IMR-90 (cell line): ENCODE measurements around the gene CCDC51. TPM values are rescaled to one million over a fixed set of nuclear protein-coding genes. Genes with fewer than 3 reads are reported as not detected.

Source experiments
- ATAC-seq: fragments of 200-7000 bp; cut with Tn5 transposase; 2 replicates; pipeline ENCODE4 v1.9.1; 2020; ENCODE audit warnings: low read depth, mild to moderate bottlenecking, moderate library complexity
- BruUV-seq: library from RNA; stranded (reverse); fragments of 400-500 nt; replicated peaks from 2 replicates; lab custom pipeline; 2021; lab: Mats Ljungman, UMichigan
- CTCF ChIA-PET: fragments of 300-600 bp; formaldehyde crosslinking; extraction: SDS; loops from one replicate; lab custom pipeline; 2021; ENCODE audit warnings: antibody characterized with exemption; lab: Yijun Ruan, JAX
- POLR2A ChIA-PET: fragments of 300-600 bp; sonication (Branson Sonifier 250); formaldehyde crosslinking; loops from one replicate; lab custom pipeline; 2022; ENCODE audit warnings: antibody characterized with exemption; ENCODE audit not compliant: unreplicated experiment; lab: Charles Lee
- DNase-seq: peaks from one replicate; pipeline ENCODE4 v3.0.0; 2013
- H2AFZ ChIP-seq: replicated peaks from 2 replicates; pipeline ENCODE3; 2013; ENCODE audit warnings: low read length, mild to moderate bottlenecking; ENCODE audit not compliant: poor library complexity
- H2AK5ac ChIP-seq: 2 replicates; pipeline ENCODE4 v1.6.1; 2013; ENCODE audit warnings: low read depth, low read length, inconsistent platforms
- H2AK9ac ChIP-seq: replicated peaks from 2 replicates; pipeline ENCODE3; 2013; ENCODE audit warnings: mild to moderate bottlenecking, low read depth, low read length, moderate library complexity; ENCODE audit not compliant: poor library complexity
- H2BK120ac ChIP-seq: 2 replicates; pipeline ENCODE4 v1.6.1; 2013; ENCODE audit warnings: low read depth, low read length, inconsistent platforms
- H2BK15ac ChIP-seq: 3 replicates; pipeline ENCODE4 v1.6.1; 2013; ENCODE audit warnings: low read depth, low read length, inconsistent platforms
- H2BK20ac ChIP-seq: 2 replicates; pipeline ENCODE4 v1.6.1; 2013; ENCODE audit warnings: low read depth, mild to moderate bottlenecking, inconsistent platforms, low read length, moderate library complexity
- H2BK5ac ChIP-seq: 2 replicates; pipeline ENCODE4 v1.6.1; 2013; ENCODE audit warnings: mild to moderate bottlenecking, low read depth, low read length, inconsistent platforms; ENCODE audit not compliant: poor library complexity, severe bottlenecking
- H3K14ac ChIP-seq: replicated peaks from 2 replicates; pipeline ENCODE4 v1.6.1; 2013; ENCODE audit warnings: low read depth, low read length, inconsistent platforms
- H3K18ac ChIP-seq: 2 replicates; pipeline ENCODE4 v1.6.1; 2013; ENCODE audit warnings: low read depth, low read length, control low read depth
- H3K23ac ChIP-seq: 2 replicates; pipeline ENCODE4 v1.6.1; 2013; ENCODE audit warnings: low read depth, low read length, inconsistent platforms
- H3K27ac ChIP-seq: 2 replicates; pipeline ENCODE4 v1.5.1; 2013; ENCODE audit warnings: mild to moderate bottlenecking, control low read depth, low read length; ENCODE audit not compliant: insufficient read depth
- H3K27me3 ChIP-seq: 2 replicates; pipeline ENCODE4 v1.6.1; 2013; ENCODE audit warnings: low read length; ENCODE audit not compliant: control insufficient read depth, insufficient read depth
- H3K36me3 ChIP-seq: 2 replicates; pipeline ENCODE4 v1.6.1; 2013; ENCODE audit warnings: low read length, mixed read lengths; ENCODE audit not compliant: control insufficient read depth, insufficient read depth
- H3K4ac ChIP-seq: 2 replicates; pipeline ENCODE4 v1.6.1; 2013; ENCODE audit warnings: low read depth, low read length, inconsistent platforms
- H3K4me1 ChIP-seq: 2 replicates; pipeline ENCODE4 v1.6.1; 2013; ENCODE audit warnings: low read length, mixed read lengths; ENCODE audit not compliant: control insufficient read depth, insufficient read depth
- H3K4me2 ChIP-seq: 2 replicates; pipeline ENCODE4 v1.6.1; 2013; ENCODE audit warnings: low read depth, mild to moderate bottlenecking, control low read depth, low read length, moderate library complexity
- H3K4me3 ChIP-seq: 2 replicates; pipeline ENCODE4 v1.5.1; 2013; ENCODE audit warnings: low read depth, mild to moderate bottlenecking, control low read depth, low read length, moderate library complexity; ENCODE audit not compliant: insufficient read depth
- H3K56ac ChIP-seq: 2 replicates; pipeline ENCODE4 v1.6.1; 2013; ENCODE audit warnings: low read length, inconsistent platforms; ENCODE audit not compliant: insufficient read depth; ENCODE audit errors: extremely low read depth
- H3K79me1 ChIP-seq, 2 experiments: 2 replicates each; pipeline ENCODE4 v1.6.1; 2013; ENCODE audit warnings: low read length in 2 of 2, inconsistent platforms in 1 of 2, low read depth in 1 of 2
- H3K9ac ChIP-seq: 2 replicates; pipeline ENCODE4 v1.6.1; 2013; ENCODE audit warnings: low read depth, low read length, control low read depth
- H3K9me1 ChIP-seq: 2 replicates; pipeline ENCODE4 v1.6.1; 2013; ENCODE audit warnings: low read length, inconsistent platforms; ENCODE audit not compliant: insufficient read depth
- H3K9me3 ChIP-seq: 2 replicates; pipeline ENCODE4 v1.6.1; 2013; ENCODE audit warnings: low read length; ENCODE audit not compliant: control insufficient read depth, insufficient read depth
- H4K20me1 ChIP-seq: 2 replicates; pipeline ENCODE4 v1.6.1; 2013; ENCODE audit warnings: low read length, inconsistent platforms; ENCODE audit not compliant: insufficient read depth
- H4K5ac ChIP-seq: 2 replicates; pipeline ENCODE4 v1.6.1; 2013; ENCODE audit warnings: mild to moderate bottlenecking, low read depth, low read length, control low read depth
- H4K8ac ChIP-seq, 2 experiments: 2 replicates each; pipeline ENCODE4 v1.6.1; 2013; ENCODE audit warnings: low read depth in 2 of 2, low read length in 2 of 2, control low read depth in 1 of 2, inconsistent platforms in 1 of 2
- H4K91ac ChIP-seq: 2 replicates; pipeline ENCODE4 v1.6.1; 2013; ENCODE audit warnings: low read depth, low read length, inconsistent platforms; ENCODE audit not compliant: insufficient read depth
- BHLHE40 ChIP-seq: fragments of 150-350 bp; IDR thresholded peaks from 2 replicates; pipeline ENCODE4 v1.6.1; 2016; ENCODE audit warnings: mild to moderate bottlenecking, low read depth, low read length
- CEBPB ChIP-seq: IDR thresholded peaks from 2 replicates; pipeline ENCODE4 v1.6.1; 2012; ENCODE audit warnings: low read depth, low read length, improper control_type of control experiment
- CHD1 ChIP-seq: IDR thresholded peaks from 2 replicates; pipeline ENCODE4 v1.6.1; 2012; ENCODE audit warnings: low read depth, low read length, improper control_type of control experiment
- FOS ChIP-seq: fragments of 150-350 bp; IDR thresholded peaks from 2 replicates; pipeline ENCODE4 v1.6.1; 2016; ENCODE audit warnings: low read depth, low read length
- MAFK ChIP-seq: IDR thresholded peaks from 2 replicates; pipeline ENCODE4 v1.6.1; 2012; ENCODE audit warnings: low read depth, low read length, improper control_type of control experiment
- MAZ ChIP-seq: IDR thresholded peaks from 2 replicates; pipeline ENCODE4 v1.6.1; 2012; ENCODE audit warnings: low read depth, mild to moderate bottlenecking, low read length, improper control_type of control experiment, moderate library complexity, borderline replicate concordance
- MXI1 ChIP-seq: IDR thresholded peaks from 2 replicates; pipeline ENCODE4 v1.6.1; 2012; ENCODE audit warnings: low read depth, mild to moderate bottlenecking, low read length, moderate library complexity, borderline replicate concordance
- NFE2L2 ChIP-seq: fragments of 150-350 bp; IDR thresholded peaks from 2 replicates; pipeline ENCODE4 v1.6.1; 2016; ENCODE audit warnings: low read depth, mild to moderate bottlenecking, low read length
- POLR2A ChIP-seq: IDR thresholded peaks from 2 replicates; pipeline ENCODE4 v1.6.1; 2012; ENCODE audit warnings: mild to moderate bottlenecking, low read depth, low read length
- RAD21 ChIP-seq: IDR thresholded peaks from 2 replicates; pipeline ENCODE4 v1.6.1; 2012; ENCODE audit warnings: low read length, improper control_type of control experiment
- RCOR1 ChIP-seq: IDR thresholded peaks from 2 replicates; pipeline ENCODE4 v1.6.1; 2012; ENCODE audit warnings: mild to moderate bottlenecking, low read length, improper control_type of control experiment; ENCODE audit not compliant: insufficient replicate concordance
- RFX5 ChIP-seq: IDR thresholded peaks from 2 replicates; pipeline ENCODE4 v1.8.0; 2012; ENCODE audit warnings: low read depth, mild to moderate bottlenecking, low read length, moderate library complexity
- SMC3 ChIP-seq: fragments of 150-350 bp; IDR thresholded peaks from 2 replicates; pipeline ENCODE4 v1.6.1; 2016; ENCODE audit warnings: low read depth, mild to moderate bottlenecking, antibody characterized with exemption, low read length, moderate library complexity
- WGBS, 2 experiments: methylation state at CpG; one replicate each; pipeline versions ENCODE4 v1.1.5 to v1.1.7; 2013; ENCODE audit warnings: missing lambda C conversion rate in 2 of 2; ENCODE audit not compliant: insufficient read length in 1 of 2; ENCODE audit errors: extremely low coverage in 2 of 2; 5-methylcytosine and 5-hydroxymethylcytosine counted together
- dilution Hi-C: fragments of 300-500 bp; cut with HindIII; formaldehyde crosslinking; loops from one replicate; pipeline ENCODE4 v1.14.3; 2018; ENCODE audit warnings: low sequenced_read_pairs; ENCODE audit not compliant: unreplicated experiment
- in situ Hi-C: fragments of 300-500 bp; cut with MboI; formaldehyde crosslinking; loops from 3 replicates; pipeline ENCODE4 v1.14.3; 2019; ENCODE audit warnings: low sequenced_read_pairs, inconsistent platforms, mixed read lengths
- intact Hi-C: fragments of 100-400 bp; cut with micrococcal nuclease; formaldehyde crosslinking; loops from 2 replicates; pipeline ENCODE4 v1.10.0; 2022
- polyA plus RNA-seq, 3 experiments: library from polyadenylated mRNA; depleted of rRNA; stranded (reverse); fragments of >200 nt; gene quantifications; 2 replicates each; pipeline ENCODE4 v1.2.3, GENCODE V29; 2012; ENCODE audit warnings: low replicate concordance in 1 of 3
- total RNA-seq: library from RNA; depleted of rRNA; stranded (reverse); fragments of >200 nt; gene quantifications from 2 replicates; pipeline ENCODE4 v1.2.3, GENCODE V29; 2012
- TF ChIP-seq, protein P1 (sequence below): fragments of 150-350 bp; IDR thresholded peaks from 2 replicates; pipeline ENCODE4 v1.6.1; 2017; ENCODE audit warnings: mild to moderate bottlenecking, antibody characterized with exemption, low read length, low read depth
- TF ChIP-seq, protein P2 (sequence below): fragments of 150-350 bp; IDR thresholded peaks from 2 replicates; pipeline ENCODE4 v1.6.1; 2016; ENCODE audit warnings: low read depth, mild to moderate bottlenecking, low read length, moderate library complexity, borderline replicate concordance
- TF ChIP-seq, protein P3 (sequence below): conservative IDR thresholded peaks from 2 replicates; pipeline ENCODE4 v1.5.1; 2012; ENCODE audit warnings: mild to moderate bottlenecking, low read depth, low read length, improper control_type of control experiment

The CCDC51 gene
- total and polyA plus RNA-seq, 2 of the 4 experiments (the other 2 are of a cell fraction), result 11.0 to 16.1 TPM

DNA sequence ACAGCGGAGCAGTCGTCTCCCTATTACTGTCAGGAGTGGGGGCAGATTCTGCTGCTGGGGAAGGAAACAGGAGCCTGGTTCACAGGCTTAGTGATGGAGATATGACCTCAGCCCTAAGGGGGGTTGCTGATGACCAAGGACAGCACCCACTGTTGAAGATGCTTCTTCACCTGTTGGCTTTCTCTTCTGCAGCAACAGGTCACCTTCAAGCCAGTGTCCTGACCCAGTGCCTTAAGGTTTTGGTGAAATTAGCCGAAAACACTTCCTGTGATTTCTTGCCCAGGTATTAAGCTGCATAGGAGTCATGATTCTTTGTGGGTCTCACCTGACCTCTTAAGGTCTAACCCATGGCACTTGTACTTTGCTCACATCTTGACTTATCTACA, 20.6 kb upstream of the CCDC51 start:
- no peak overlapping the region for H2AK9ac ChIP-seq
- no peak overlapping the region for H3K23ac ChIP-seq
- H4K91ac ChIP-seq, result no peak overlapping the region
- no CpG with 5 or more reads among the region's 3 CpGs for WGBS, 2 experiments
- no peak overlapping the region for H2BK5ac ChIP-seq
- no peak overlapping the region for H3K4me2 ChIP-seq
- no peak overlapping the region for H3K27ac ChIP-seq
- no TSS peak for BruUV-seq
- intact Hi-C loops, result no loop called here
- H2AFZ ChIP-seq, result no peak overlapping the region
- TF ChIP-seq MAZ, result no peak
- TF ChIP-seq BHLHE40, result no peak
- no peak for TF ChIP-seq RCOR1
- no peak for TF ChIP-seq FOS
- TF ChIP-seq, protein P1, sequence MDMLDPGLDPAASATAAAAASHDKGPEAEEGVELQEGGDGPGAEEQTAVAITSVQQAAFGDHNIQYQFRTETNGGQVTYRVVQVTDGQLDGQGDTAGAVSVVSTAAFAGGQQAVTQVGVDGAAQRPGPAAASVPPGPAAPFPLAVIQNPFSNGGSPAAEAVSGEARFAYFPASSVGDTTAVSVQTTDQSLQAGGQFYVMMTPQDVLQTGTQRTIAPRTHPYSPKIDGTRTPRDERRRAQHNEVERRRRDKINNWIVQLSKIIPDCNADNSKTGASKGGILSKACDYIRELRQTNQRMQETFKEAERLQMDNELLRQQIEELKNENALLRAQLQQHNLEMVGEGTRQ, result no peak
- no peak for TF ChIP-seq RFX5
- no peak for TF ChIP-seq SMC3
- no peak for TF ChIP-seq MXI1
- TF ChIP-seq MAFK, result no peak
- TF ChIP-seq, protein P2, sequence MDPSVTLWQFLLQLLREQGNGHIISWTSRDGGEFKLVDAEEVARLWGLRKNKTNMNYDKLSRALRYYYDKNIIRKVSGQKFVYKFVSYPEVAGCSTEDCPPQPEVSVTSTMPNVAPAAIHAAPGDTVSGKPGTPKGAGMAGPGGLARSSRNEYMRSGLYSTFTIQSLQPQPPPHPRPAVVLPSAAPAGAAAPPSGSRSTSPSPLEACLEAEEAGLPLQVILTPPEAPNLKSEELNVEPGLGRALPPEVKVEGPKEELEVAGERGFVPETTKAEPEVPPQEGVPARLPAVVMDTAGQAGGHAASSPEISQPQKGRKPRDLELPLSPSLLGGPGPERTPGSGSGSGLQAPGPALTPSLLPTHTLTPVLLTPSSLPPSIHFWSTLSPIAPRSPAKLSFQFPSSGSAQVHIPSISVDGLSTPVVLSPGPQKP, result no peak
- TF ChIP-seq, protein P3, sequence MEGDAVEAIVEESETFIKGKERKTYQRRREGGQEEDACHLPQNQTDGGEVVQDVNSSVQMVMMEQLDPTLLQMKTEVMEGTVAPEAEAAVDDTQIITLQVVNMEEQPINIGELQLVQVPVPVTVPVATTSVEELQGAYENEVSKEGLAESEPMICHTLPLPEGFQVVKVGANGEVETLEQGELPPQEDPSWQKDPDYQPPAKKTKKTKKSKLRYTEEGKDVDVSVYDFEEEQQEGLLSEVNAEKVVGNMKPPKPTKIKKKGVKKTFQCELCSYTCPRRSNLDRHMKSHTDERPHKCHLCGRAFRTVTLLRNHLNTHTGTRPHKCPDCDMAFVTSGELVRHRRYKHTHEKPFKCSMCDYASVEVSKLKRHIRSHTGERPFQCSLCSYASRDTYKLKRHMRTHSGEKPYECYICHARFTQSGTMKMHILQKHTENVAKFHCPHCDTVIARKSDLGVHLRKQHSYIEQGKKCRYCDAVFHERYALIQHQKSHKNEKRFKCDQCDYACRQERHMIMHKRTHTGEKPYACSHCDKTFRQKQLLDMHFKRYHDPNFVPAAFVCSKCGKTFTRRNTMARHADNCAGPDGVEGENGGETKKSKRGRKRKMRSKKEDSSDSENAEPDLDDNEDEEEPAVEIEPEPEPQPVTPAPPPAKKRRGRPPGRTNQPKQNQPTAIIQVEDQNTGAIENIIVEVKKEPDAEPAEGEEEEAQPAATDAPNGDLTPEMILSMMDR, result no peak
- TF ChIP-seq NFE2L2, result no peak
- no peak for TF ChIP-seq CHD1
- TF ChIP-seq RAD21, result no peak
- TF ChIP-seq POLR2A, result no peak
- no peak for TF ChIP-seq CEBPB
- no peak for DNase-seq
- no peak overlapping the region for H3K14ac ChIP-seq
- H3K36me3 ChIP-seq, result peaks cover 28% of the 10 kb centered on the region
- H2AK5ac ChIP-seq, result no peak overlapping the region
- no peaks in the 10 kb centered on the region for H3K9me3 ChIP-seq
- H3K9me1 ChIP-seq, result no peaks in the 10 kb centered on the region
- H3K56ac ChIP-seq, result no peak overlapping the region
- H3K9ac ChIP-seq, result no peak overlapping the region
- dilution Hi-C loops, result no loop called here
- ATAC-seq, result no peak
- no peak overlapping the region for H4K5ac ChIP-seq
- no peaks in the 10 kb centered on the region; a peak in 1 of 4 replicates for H3K79me1 ChIP-seq
- ChIA-PET POLR2A (no interaction called here), CTCF (no interaction called here)
- H2BK15ac ChIP-seq, result no peak overlapping the region
- H3K27me3 ChIP-seq, result no peaks in the 10 kb centered on the region
- no peak overlapping the region for H3K4ac ChIP-seq
- H3K4me1 ChIP-seq, result peaks cover 4% of the 10 kb centered on the region
- no peak overlapping the region for H2BK120ac ChIP-seq
- no peak overlapping the region for H3K18ac ChIP-seq
- no peak overlapping the region for H2BK20ac ChIP-seq
- in situ Hi-C loops, result loop anchor here (10.0 kb wide), 1 partner anchor 204 kb away; the partner anchor contains the start of gene CELSR3
- no peak overlapping the region for H4K8ac ChIP-seq
- no peaks in the 10 kb centered on the region; the same call in 1 of the 2 replicates for H4K20me1 ChIP-seq
- H3K4me3 ChIP-seq, result no peak overlapping the region
